NCI-H1930 (cell line): ENCODE results near the gene LRRC45.
"Not testable (repeated sequence)": the region's sequence is repeated elsewhere in the genome, so short reads cannot be mapped to it uniquely, and the experiment has no call there.

Source experiments
- DNase-seq, 2 experiments: peaks; one replicate each; lab custom pipeline; 2025; lab: John Stamatoyannopoulos, UW

LRRC45 gene

DNA sequence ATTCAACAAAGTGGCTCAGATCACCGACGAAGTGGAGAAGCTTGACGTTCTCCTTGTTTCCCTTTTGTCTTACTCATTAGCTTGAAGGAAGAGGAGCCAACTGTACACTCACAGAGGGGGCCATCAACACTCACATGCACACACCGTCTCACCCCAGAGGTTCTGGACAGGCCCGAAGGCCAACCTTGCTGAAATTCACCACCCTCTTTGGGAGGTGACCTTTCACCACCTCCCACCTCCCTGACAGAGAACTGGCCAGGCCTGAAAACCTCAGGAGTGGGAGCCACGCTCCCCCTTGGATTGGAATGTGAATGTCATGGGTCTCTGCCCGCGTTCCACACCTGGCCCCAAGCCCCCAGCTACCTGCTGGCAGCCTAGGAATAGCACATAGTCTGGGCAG lies 12.4 kb downstream of the LRRC45 start:
- DNase-seq, result no peak

DNA sequence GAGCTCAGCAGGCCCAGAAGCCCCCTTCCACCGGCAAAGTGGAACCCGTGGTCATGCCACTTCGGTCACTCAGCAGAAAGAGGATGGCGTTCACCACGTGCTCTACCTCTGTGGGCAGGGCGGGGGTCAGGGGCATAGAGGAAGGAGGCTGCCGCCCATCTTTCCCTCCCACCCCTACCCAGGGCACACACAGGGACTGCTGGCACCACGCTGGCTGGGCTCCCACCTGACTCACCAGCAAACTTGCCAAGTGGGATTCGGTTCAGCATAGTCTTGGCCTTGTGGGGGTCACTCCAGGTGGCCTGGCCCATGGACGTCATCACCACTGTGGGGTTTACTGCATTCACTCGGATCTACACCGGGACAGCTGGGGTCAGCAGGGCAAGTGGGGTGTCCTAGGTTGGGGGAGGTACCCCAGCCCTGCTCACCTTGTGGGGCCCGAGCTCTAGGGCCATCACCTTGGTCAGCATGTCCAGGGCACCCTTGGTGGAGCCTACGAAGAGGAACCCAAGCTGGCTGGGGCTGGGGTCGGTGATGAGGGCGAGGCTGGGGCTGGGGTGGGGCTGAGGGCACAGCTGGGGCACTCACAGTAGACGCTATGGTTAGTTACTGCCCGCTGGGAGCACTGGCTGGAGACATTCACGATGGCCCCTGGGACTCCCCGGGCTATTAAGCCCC lies 13.0 kb downstream of the LRRC45 start:
- DNase-seq, result no peak

DNA sequence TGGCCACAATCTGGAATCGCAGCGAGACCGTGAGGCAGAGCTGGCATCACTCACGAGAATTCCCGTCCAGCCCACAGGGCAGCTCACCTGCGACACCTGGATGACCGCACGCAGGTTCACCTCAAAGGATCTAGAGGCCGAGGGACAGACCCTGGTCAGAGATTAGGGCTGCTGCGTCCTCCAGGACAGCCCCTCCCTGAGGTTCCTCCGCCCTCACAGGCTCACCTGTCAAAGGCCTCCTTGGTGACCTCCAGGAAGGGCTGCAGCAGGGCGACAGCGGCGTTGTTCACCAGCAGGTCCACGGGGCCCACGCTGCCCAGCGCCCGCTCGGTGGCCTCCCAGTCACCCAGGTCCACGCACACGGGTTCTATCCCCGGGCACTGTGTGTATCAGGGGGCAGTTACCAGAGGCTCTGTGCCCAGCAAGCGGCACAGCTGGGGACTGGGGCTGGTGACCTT lies 13.6 kb downstream of the LRRC45 start:
- no peak for DNase-seq

DNA sequence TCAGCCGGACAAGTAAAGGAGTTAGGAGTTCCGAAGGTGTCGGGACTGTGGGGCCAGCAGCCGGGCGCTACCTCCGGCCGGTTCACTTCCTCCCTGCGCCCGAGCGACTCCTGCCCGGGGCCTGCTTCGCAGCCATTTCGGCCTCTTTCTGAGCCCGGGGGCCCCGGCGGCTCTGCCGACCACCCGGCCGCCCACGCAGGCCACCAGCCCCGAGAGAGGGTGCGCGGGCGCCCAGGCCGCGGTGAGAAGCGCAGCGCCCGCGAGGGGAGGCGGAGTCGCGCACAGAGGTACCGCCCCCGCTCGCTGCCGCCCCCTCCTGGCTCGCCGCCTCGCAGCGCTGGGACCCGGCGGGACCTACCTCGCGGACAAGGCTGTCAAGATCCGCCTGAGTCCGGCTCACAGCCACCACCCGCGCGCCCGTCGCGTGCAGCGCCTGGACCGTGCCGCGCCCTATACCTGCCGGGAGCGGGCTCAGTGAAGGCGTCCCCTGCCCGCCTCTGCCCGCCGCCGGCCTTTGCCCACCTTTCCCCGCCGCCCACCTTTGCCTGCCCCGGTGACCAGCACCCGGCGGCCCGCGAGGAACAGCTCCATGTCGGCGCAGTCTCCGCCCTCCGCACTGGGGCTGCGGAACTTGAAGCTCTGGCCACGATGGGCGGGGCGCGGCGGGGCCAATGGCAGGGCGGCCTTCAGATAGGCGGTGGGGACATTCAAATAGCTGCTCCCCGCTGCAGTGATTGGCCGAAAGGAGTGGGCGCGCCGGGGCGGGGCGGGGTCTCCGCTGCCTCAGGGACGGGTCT lies 14.2 kb downstream of the LRRC45 start, which contains the start of gene DCXR:
DCXR (minus strand) TSS at position 606 of the 797 bp plus-strand sequence; CDS start at position 591, 15 bp downstream.
- DNase-seq, result peak; percentile 98

DNA sequence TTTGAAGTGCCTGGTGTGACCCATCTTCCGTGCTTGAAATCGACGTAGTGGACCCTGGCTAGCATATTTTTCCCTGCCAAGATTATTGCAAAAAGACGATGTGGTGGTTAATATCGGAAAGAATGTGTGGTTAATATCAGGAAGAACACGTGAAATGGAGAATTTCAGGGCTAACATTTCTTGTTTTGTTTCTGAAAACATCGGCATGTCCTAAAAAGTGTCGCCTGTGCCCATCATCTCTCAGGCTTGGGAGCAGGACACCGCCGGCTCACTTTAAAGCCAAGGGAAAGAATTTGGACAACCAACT lies 14.7 kb downstream of the LRRC45 start:
- no peak for DNase-seq

DNA sequence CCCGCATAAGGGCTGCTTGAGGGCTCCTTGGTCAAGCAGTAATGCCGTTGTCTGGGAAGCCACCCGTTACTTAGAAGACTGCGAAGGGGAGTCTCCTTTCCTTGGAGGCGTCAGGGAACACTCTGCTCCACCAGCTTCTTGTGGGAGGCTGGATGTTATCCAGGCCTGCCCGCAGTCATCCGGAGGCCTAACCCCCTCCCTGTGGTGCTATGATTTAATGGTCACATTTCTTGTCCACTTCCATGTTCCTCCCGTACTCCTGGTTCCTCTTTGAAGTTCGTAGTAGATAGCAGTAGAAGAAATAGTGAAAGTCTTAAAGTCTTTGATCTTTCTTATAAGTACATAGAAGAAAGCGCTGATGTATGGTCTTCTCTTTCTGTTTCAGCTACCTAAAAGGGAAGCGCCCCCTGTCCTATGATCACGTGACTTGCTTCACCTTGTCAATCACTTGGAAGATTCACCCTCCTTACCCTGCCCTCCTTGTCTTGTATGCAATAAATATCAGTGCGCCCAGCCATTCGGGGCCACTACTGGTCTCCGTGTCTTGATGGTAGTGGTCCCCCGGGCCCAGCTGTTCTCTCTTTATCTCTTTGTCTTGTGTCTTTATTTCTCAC lies 15.8 kb downstream of the LRRC45 start:
- not testable (repeated sequence) for DNase-seq

DNA sequence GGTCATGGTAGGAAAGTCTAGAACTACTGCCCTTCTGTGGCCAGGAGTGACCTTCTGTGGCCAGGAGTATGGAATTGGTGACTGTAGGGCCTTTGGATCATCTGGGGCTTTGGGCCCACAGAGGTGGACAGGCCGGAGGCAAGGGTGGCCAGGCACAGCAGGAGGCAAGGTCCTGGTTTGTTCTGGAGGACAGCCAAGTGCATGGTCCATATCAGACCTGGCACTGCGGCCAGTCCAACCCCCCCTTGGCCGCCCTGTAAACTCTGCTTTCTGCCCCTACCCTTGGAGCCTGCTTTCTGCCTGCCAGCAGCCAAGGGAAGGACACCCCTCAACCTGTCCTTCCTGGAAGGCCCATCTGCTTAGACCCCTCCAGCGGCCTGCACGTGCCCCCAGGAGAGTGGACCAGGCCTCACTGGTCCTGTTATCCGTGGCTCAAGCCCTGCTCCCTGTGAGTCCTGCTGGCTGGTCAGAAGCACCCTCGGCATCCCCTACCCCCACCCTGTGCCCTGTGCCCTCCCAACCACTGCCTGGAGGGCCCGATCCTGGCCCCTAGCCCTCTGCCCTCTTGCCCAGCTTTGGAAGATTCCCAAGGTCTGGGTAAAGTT lies 16.7 kb downstream of the LRRC45 start:
- no peak for DNase-seq

DNA sequence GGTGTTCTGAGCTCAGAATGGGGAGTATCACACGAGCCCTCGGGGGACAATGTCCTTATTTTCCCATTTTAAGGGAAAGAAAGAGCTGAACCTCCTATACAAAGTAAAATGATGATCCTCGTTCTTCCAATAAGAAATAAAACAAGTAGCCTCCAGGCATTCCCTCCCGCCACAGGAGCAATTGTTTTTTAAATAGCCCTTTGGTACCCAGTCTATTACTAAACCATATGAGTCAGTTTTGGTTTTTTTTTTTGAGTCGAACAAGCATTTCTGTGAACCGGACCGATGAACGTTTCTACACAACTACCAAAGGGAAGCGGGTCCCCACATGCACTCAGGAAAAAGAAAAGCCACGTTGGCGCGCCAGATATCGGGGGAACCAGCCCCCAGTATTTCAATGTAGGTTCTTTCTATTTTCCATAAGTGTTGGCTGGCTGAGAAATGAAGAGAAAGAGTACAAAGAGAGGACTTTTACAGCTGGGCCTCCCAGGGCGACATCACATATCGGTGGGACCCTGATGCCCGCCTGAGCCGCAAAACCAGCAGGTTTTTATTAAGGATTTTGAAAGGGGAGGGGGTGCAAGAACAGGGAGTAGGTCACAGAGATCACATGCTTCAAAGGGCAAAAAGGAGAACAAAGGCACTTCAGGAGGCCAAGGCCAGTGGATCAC lies 18.2 kb downstream of the LRRC45 start:
- DNase-seq, result no peak

DNA sequence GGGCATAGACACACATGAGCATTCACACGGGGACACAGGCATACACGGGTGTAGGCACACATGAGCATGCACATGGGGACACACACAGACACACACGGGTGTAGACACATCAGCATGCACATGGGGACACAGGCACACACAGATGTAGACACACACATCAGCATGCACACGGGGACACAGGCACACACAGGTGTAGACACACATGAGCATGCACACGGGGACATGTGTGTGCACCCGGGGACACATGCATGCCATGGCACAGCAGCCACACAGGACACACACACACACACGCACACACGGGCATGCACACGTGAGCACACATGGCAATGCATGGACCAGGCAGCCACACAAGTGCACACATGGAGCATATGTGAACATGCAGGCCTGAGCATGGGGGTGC lies 19.5 kb downstream of the LRRC45 start:
- no peak for DNase-seq

DNA sequence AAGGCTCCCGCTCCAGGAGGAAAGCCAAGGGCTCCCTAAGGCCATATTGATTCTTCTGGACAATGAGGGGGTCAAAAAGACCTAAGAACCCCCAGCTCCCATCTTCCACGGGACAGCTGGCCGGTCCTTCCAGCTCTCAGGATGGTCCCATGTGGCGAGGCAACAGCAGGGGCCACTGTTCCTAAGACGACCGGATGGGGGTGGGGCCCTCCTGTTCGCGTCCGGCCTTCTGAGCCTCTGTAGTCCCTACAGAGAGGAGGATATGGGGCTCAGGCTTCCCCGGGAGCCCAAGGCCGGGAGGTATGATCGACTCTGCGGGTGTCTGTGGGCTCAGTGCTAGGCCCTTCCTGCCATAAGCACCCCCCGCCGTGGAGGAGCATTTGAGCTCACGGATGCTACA lies 20.4 kb downstream of the LRRC45 start:
- DNase-seq, result no peak

DNA sequence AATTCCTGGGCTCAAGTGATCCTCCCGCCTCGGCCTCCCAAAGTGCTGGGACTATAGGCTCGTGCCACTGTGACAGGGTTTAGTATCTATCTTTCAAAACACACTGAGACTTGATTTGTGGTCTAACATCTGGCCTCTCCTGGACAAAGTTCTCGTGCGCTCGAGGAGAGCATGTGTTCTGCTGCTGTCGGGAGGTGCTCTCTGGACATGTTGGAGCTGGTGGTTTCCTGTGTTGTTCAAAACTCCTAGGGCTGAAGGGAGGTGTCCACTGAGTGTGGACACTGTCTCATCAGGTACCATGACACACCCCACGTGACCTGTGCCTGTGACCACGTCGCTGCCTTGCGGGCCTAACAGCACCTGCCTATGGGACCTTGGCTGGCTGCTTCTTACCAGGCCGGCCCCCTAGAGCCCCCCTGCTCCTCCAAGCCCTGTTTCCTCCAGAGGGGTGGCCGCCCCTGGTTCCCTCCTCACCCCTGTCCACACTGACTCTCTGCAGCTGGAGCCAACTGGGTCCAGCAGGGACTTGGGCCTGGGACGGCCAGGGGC lies 22.9 kb downstream of the LRRC45 start:
- DNase-seq, result no peak

DNA sequence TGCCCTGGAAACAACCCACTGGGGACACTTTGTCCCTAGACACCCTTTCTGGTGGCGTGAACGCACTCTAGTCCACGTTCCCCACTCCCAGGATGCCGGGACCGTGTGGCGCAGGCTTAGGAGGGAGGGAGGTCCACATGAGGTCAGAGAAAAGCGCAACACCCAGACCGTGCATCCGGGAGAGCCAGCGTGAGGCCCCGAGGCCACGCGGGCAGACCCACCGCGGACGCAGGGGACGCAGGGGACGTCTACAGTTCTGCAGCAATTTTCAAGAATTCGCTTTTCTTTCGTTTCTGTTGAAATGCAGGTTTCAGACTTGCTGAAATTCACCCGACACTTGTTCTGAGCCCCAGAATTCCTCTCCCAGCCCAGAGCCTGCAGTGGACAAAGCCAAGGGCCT lies 23.8 kb downstream of the LRRC45 start:
- DNase-seq, result no peak

DNA sequence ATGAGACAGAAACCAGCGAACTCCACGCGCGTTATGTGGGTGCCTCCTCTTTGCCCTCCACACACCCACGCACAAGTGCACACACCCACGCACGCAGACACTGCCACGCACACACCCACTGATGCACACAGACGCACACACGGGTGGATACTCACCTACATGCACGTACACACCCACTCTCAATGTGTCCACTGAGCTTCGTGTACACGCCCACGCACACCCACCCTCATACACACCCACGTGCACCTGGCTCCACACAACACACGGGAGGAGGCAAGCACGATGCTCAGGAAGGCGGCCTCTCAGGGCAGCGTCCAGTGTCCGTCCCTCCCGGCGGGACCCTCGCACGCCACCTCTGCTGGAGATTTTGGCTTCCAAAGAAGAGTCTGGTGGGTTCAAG lies 24.3 kb downstream of the LRRC45 start:
- no peak for DNase-seq

DNA sequence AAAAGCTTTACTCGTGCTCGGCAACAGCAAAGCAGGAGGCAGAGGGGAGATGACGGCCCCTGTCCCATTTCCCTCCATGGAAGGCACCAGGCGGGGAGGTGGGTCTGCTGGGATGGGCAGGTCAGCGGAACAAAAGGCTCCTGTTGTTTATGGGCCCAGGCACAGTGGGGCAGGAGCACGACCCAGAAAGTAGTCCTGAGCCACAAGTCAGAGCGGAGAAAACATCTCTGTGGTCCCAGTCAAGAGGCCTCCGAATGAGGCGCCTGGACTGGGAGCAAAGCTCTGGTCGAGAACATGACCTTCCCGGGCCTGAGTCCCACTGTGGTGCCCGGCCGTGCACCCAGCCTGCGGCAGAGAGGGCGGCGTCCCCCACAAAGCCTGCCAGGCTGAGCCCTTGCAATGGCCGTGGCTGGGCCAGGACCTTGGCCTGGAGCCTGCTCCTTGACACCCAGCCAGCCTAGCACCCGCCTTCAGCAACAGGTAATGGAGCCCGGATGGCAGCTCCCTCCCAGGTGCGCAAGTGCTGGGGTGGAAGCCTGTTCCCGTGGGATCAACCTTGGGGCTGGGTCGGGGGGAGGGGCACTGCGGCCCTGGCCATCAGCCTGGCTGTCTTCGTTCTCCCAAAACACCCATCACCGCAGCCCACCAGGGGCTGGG lies 24.9 kb downstream of the LRRC45 start:
- DNase-seq, result no peak

DNA sequence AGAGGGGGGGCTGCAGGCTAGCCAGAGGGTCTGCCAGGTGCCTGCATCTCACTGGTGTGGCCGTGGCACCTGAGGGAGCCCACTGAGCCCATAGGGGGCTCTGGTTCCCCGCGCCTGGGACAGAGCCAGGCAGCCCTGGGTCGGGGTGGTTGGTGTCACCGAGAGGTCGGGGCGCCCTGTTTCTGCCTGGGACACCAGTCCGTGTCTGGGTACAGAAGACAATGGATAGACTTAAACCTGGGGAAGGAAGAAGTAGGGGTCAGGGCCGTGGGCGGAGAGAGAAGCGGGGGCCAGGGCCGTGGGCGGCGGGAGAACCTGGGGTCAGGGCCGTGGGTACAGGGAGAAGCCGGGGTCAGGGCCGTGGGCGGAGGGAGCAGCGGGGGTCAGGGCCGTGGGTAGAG lies 25.5 kb downstream of the LRRC45 start:
- no peak for DNase-seq

DNA sequence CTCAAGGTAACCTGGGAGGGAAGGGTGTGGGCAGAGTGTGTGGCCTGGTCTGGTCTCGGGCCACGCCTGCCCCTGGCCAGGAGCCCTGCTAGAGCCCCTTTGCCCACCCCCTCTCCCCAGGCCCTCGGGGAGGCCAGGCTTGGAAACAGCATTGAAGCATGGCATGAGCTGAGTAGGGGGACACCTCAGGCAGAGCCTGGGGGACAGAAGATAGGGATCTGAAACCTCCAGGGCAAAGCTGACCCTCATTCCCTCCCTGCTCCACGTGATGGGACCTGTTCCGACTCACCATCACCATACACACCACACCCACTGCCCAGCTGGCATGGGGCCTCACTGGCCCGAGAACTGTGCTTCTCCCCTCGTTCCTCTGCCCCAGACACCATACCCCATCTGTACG lies 26.0 kb downstream of the LRRC45 start:
- DNase-seq, result no peak

DNA sequence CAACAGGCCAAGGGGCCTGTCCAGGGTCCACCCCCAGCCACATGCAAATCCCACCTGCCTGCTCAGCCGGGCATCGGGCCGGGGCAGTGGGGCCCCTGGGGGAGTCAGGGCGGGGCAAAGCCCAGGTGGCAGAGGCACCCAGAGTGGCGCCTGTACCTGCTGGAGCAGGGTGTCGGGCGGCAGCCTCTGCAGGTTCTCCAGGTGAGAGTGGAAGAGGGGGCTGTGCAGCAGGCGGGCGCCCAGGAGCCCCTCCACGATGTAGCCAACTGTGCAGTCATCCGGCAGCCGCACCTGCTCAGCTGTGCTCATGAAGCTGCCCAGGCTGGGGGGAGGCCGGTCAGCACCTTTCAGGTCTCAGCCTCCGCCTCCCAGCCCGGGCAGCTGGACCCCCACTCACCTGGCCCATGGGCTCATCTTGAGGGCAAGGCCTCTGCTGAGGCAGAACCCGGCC lies 26.4 kb downstream of the LRRC45 start:
- DNase-seq, result no peak

DNA sequence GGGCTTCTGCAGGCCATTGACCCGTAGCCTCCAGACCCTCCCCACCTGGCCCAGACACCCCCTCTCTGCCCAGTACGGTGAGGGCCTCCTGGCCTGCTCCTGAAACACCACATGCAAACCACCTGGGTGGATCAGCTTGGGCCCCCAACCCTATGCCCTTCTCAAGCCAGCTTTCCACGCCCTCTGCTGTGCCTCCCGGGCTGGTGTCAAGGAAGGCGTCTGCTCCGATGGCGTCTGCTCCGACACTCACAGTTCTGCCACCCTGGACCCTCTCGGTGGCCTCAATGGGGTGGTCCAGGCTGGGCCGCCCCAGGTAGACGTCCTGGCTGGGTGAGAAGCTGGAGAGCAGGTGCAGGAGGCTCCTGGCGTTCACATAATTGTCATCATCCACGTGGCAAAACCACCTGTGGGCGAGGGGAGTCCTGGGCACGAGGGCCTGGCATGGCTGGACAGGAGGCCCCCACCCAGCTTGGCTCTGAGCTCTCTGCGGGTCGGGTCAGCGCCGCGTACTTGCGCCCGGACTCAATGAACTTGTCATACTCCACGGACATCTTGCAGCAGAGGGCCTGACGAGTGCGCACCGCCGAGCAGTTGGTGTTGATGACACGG lies 27.2 kb downstream of the LRRC45 start:
- DNase-seq, result no peak

DNA sequence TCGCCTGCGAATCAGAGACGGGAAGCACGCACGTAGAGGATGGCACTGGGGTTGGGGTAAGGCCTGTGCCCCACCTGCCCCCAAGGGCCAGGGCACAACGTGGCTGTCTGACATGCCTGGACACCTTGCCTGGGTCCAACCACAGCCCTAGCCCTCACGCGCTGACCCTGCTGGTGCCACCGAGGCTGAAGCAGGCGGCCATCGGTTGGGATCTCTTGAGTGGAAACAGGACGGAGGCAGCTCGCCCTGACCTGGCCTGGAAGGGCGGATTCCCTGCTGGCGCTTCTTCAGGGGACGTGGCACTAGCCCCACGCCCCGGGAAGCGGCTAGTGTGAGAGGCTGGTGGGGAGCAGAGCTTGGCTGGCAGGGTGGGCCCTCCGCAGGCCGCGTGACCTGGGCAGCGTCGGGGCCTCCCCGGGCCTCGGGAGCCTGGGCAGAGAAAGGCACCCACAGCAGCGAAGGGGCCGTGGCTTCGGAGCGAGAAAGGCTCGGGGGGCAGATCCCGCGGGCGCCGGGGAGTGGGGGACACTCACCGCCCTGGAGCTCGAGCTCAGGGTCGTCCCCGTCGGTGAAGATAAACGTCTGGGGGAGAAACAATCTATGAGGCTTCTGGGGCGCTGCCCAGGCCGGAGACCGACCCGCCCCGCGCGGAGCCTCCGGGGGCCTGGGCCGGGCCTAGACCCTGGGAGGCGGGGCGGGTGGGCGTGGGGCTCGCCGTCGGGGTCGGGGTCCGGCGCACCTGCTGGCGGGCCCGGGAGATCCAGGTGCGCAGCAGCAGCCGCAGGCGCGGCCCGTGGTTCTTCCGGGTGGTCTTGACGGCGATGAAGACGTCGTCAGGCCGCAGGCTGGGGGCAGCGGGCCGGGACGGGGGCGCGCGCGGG lies 27.9 kb downstream of the LRRC45 start:
- no peak for DNase-seq
